ENCODE measurements around the gene AATK. TPM values are rescaled to one million over a fixed set of nuclear protein-coding genes. Genes with fewer than 3 reads are reported as not detected.

Gene AATK
- total and polyA plus RNA-seq, 2 of the 4 experiments (the other 2 are of a cell fraction) = under 0.01 to 0.21 TPM

DNA sequence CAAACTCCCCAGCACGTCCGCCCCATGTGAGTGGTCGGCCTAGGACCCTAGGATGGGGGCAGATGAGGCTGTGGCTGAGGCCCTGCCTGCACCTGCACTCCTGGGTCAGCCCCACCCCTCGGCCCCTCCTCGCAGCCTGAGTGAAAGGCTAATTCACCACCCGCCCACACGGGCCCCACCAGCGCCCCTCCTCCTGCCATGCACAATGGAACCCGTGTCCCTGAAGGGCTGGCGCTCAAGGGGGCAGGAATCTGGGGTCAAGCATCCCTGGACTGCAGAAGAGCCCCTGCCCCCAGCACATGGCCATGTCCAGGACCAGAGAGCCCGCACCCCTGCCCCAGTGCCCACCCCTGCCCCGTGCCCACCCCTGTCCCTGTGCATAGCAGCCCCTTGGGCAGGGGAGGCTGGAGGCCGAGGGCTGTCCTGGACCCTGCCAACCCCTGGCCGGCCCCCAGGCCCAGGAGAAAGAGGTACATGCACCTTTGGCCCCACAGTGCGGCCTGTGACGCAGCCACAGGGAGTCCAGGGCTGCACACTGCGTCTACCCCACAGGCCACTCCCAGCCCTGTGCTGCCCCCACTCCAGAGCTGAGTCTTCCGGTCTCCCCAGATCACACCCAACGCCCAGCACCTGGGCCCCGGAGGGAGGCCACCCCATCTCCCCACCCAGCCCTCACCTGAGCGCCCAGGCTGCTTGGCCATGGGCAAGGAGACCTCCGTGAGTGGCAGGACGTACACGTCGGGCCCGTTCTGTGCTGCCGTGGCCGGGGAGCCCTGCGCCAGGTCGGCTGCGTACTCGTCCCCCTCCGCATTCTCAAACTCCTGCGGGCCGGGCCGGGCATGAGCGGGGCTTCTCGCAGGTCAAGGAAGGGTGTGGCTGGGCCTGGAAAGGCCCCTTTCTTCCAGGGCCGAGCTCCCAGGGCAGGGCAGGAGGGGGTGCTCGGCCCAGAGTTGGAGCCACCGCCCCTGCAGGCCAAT lies 35.3 kb downstream of the AATK start (continued):
- TF ChIP-seq CEBPB (IDR thresholded peaks at IDR 0.05; ENCODE audit: low read depth, low read length) = no peak

GRCh38 chr17:81129711-81130367 lies 36.2 kb downstream of the AATK start:
- no peak overlapping the region for H3K4me3 ChIP-seq (ENCODE audit: insufficient read depth, low read depth, low read length)
- in situ Hi-C loops (cut with MboI; ENCODE audit: low sequenced_read_pairs) = no loop called here
- POLR2A ChIA-PET (ENCODE audit: unreplicated experiment) = no interaction called here
- TF ChIP-seq, protein P1, sequence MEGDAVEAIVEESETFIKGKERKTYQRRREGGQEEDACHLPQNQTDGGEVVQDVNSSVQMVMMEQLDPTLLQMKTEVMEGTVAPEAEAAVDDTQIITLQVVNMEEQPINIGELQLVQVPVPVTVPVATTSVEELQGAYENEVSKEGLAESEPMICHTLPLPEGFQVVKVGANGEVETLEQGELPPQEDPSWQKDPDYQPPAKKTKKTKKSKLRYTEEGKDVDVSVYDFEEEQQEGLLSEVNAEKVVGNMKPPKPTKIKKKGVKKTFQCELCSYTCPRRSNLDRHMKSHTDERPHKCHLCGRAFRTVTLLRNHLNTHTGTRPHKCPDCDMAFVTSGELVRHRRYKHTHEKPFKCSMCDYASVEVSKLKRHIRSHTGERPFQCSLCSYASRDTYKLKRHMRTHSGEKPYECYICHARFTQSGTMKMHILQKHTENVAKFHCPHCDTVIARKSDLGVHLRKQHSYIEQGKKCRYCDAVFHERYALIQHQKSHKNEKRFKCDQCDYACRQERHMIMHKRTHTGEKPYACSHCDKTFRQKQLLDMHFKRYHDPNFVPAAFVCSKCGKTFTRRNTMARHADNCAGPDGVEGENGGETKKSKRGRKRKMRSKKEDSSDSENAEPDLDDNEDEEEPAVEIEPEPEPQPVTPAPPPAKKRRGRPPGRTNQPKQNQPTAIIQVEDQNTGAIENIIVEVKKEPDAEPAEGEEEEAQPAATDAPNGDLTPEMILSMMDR (conservative IDR thresholded peaks at IDR 0.05; ENCODE audit: low read depth, low read length) = no peak
- TF ChIP-seq MAFK (IDR thresholded peaks at IDR 0.05; ENCODE audit: low read depth, low read length) (no peak), NFE2L2 (IDR thresholded peaks at IDR 0.05; ENCODE audit: low read depth, low read length) (no peak), ELK1 (IDR thresholded peaks at IDR 0.05; ENCODE audit: borderline replicate concordance, low read depth, low read length) (no peak), CHD1 (IDR thresholded peaks at IDR 0.05; ENCODE audit: low read depth, low read length) (no peak), RFX5 (IDR thresholded peaks at IDR 0.05; ENCODE audit: low read depth, low read length) (no peak), POLR2A (IDR thresholded peaks at IDR 0.05; ENCODE audit: low read depth, low read length) (no peak), BHLHE40 (IDR thresholded peaks at IDR 0.05; ENCODE audit: low read depth, low read length) (no peak), MAZ (IDR thresholded peaks at IDR 0.05; ENCODE audit: borderline replicate concordance, low read depth, low read length) (no peak), RCOR1 (IDR thresholded peaks at IDR 0.05; ENCODE audit: insufficient replicate concordance, low read length) (no peak), RAD21 (IDR thresholded peaks at IDR 0.05; ENCODE audit: low read length) (no peak), MXI1 (IDR thresholded peaks at IDR 0.05; ENCODE audit: borderline replicate concordance, low read depth, low read length) (no peak), CEBPB (IDR thresholded peaks at IDR 0.05; ENCODE audit: low read depth, low read length) (no peak)

More at GRCh38 chr17:81129711-81130367, 36.2 kb downstream of the AATK start:
- H2BK20ac ChIP-seq (ENCODE audit: low read depth, low read length) = no peak overlapping the region
- H3K27ac ChIP-seq (ENCODE audit: insufficient read depth, low read length) = no peak overlapping the region
- CTCF ChIA-PET = no interaction called here
- H3K79me1 ChIP-seq (ENCODE audit: low read depth in 1 of 2, low read length in 2 of 2) = no peaks in the 10 kb centered on the region
- WGBS, 2 experiments (ENCODE audit: extremely low coverage in 2 of 2, insufficient read length in 1 of 2) = 64% methylated on average over 10 of the region's 14 CpGs; no CpG with 5 or more reads in 1 of the 2 experiments
- H2BK15ac ChIP-seq (ENCODE audit: low read depth, low read length) = no peak overlapping the region
- H2AFZ ChIP-seq (replicated peaks; ENCODE audit: low read length, poor library complexity) = no peak overlapping the region
- no peak overlapping the region for H3K14ac ChIP-seq (replicated peaks; ENCODE audit: low read depth, low read length)
- H3K9me1 ChIP-seq (ENCODE audit: insufficient read depth, low read length) = no peaks in the 10 kb centered on the region
- no peaks in the 10 kb centered on the region for H3K36me3 ChIP-seq (ENCODE audit: control insufficient read depth, insufficient read depth, low read length)
- no peaks in the 10 kb centered on the region for H3K9me3 ChIP-seq (ENCODE audit: control insufficient read depth, insufficient read depth, low read length)
- H2BK120ac ChIP-seq (ENCODE audit: low read depth, low read length) = no peak overlapping the region
- no peaks in the 10 kb centered on the region for H3K4me1 ChIP-seq (ENCODE audit: control insufficient read depth, insufficient read depth, low read length)
- no peak overlapping the region for H3K56ac ChIP-seq (ENCODE audit: extremely low read depth, insufficient read depth, low read length)
- H2BK5ac ChIP-seq (ENCODE audit: low read depth, low read length, poor library complexity, severe bottlenecking) = no peak overlapping the region
- H2AK9ac ChIP-seq (replicated peaks; ENCODE audit: low read depth, low read length, poor library complexity) = no peak overlapping the region
- H4K8ac ChIP-seq (ENCODE audit: low read depth in 2 of 2, low read length in 2 of 2) = no peak overlapping the region
- DNase-seq = no peak
- BruUV-seq (replicated peaks) = no TSS peak
- no peak overlapping the region for H3K23ac ChIP-seq (ENCODE audit: low read depth, low read length)
- intact Hi-C loops (cut with micrococcal nuclease) = no loop called here
- no peak overlapping the region for H3K4me2 ChIP-seq (ENCODE audit: low read depth, low read length)
- H3K18ac ChIP-seq (ENCODE audit: low read depth, low read length) = no peak overlapping the region
- H3K27me3 ChIP-seq (ENCODE audit: control insufficient read depth, insufficient read depth, low read length) = peaks cover 22% of the 10 kb centered on the region; the same call in 1 of the 2 replicates
- no peak overlapping the region for H4K91ac ChIP-seq (ENCODE audit: insufficient read depth, low read depth, low read length)
- ATAC-seq (ENCODE audit: low read depth) = no peak
- dilution Hi-C loops (cut with HindIII; ENCODE audit: low sequenced_read_pairs, unreplicated experiment) = no loop called here
- H3K9ac ChIP-seq (ENCODE audit: low read depth, low read length) = no peak overlapping the region
- no peak overlapping the region for H3K4ac ChIP-seq (ENCODE audit: low read depth, low read length)
- no peak overlapping the region for H4K5ac ChIP-seq (ENCODE audit: low read depth, low read length)
- H4K20me1 ChIP-seq (ENCODE audit: insufficient read depth, low read length) = no peaks in the 10 kb centered on the region
- H2AK5ac ChIP-seq (ENCODE audit: low read depth, low read length) = no peak overlapping the region

Data from IMR-90 (cell line).